Measurements from ENCODE around the gene CHSY3. TPM values are rescaled to one million over a fixed set of nuclear protein-coding genes. Genes with fewer than 3 reads are reported as not detected.

The CHSY3 gene
- total RNA-seq, 3 donors from 2014 or later: 0.52 to 0.96 (median 0.73) TPM

DNA sequence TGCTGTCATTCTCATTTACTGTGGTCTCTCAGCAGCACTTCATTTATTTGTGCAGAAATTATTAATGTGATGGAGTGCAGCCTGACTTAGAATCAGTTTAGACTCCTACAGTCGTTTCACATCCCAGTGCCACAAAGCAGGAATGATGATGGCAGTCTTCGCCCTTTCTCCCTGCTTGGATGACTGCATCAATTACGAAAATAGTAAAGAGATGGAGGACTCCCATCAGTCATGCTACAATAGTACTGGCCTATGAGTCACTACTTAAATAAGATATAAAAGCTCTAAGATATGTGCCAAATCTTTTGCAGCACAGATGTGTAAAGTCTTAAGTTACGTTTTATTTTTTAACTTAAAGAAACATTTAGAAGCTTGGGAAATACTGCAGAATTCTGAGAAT lies 263.9 kb downstream of the CHSY3 start:
- intact Hi-C loops (cut with DNase I, micrococcal nuclease): no loop called here
- DNase-seq: no peak
- TF ChIP-seq, protein P1, sequence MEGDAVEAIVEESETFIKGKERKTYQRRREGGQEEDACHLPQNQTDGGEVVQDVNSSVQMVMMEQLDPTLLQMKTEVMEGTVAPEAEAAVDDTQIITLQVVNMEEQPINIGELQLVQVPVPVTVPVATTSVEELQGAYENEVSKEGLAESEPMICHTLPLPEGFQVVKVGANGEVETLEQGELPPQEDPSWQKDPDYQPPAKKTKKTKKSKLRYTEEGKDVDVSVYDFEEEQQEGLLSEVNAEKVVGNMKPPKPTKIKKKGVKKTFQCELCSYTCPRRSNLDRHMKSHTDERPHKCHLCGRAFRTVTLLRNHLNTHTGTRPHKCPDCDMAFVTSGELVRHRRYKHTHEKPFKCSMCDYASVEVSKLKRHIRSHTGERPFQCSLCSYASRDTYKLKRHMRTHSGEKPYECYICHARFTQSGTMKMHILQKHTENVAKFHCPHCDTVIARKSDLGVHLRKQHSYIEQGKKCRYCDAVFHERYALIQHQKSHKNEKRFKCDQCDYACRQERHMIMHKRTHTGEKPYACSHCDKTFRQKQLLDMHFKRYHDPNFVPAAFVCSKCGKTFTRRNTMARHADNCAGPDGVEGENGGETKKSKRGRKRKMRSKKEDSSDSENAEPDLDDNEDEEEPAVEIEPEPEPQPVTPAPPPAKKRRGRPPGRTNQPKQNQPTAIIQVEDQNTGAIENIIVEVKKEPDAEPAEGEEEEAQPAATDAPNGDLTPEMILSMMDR (IDR thresholded peaks at IDR 0.05): no peak
- H3K4me1 ChIP-seq (ENCODE audit: low read depth): no peaks in the 10 kb centered on the region
- no peak for ATAC-seq
- no peaks in the 10 kb centered on the region for H3K9me3 ChIP-seq
- no peak overlapping the region for H3K4me3 ChIP-seq
- no peaks in the 10 kb centered on the region for H3K36me3 ChIP-seq (ENCODE audit: low read depth)

DNA sequence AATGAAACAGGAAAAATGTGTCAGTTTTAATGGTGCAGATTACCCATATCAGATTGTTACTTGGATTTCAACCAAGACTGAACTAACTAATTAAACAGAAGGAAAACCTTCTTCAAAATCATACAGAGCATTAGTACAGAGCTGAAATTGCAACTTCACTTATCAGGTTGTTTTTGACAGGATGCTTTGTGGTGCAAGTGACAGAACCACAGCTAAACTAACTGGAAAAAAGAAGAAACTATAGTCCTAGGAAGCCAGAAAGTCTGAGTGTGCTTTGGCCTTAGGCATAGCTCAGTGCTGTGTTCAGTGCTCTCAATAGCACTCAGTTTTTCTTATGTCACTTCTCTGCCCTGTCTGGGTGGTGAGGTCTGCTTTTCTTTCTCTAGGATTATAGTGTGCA lies 267.4 kb downstream of the CHSY3 start:
- TF ChIP-seq, protein P1 (IDR thresholded peaks at IDR 0.05): no peak
- DNase-seq (no peak), ATAC-seq (no peak)
- H3K4me1 ChIP-seq (ENCODE audit: low read depth): no peaks in the 10 kb centered on the region
- H3K9me3 ChIP-seq: peaks cover 4% of the 10 kb centered on the region
- intact Hi-C loops (cut with DNase I, micrococcal nuclease): no loop called here
- H3K36me3 ChIP-seq (ENCODE audit: low read depth): no peaks in the 10 kb centered on the region
- no peak overlapping the region for H3K4me3 ChIP-seq

DNA sequence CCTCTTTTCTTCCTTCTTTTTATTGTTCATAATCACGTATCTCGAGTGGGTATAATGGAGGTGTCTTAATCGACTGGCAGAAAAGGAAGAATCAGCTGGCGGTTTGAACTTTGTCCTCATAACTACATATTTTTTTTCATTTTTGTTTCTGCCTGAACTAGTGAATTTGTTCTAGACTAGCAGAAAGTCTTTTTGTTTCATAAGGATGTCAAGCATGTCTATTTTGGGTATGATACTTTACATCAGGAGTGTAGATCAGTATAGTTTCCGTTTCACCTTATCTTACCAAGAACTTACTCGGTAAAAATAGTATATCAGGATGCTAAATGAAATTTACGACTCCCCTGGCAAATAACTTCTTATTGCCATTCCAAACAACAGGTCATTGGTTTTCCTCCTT lies 278.9 kb downstream of the CHSY3 start:
- H3K9me3 ChIP-seq: no peaks in the 10 kb centered on the region
- intact Hi-C loops (cut with DNase I, micrococcal nuclease): no loop called here
- ATAC-seq (no peak), DNase-seq (no peak)
- no peak overlapping the region for H3K4me3 ChIP-seq
- H3K4me1 ChIP-seq (ENCODE audit: low read depth): no peaks in the 10 kb centered on the region
- TF ChIP-seq, protein P1 (IDR thresholded peaks at IDR 0.05): no peak
- no peaks in the 10 kb centered on the region for H3K36me3 ChIP-seq (ENCODE audit: low read depth)

DNA sequence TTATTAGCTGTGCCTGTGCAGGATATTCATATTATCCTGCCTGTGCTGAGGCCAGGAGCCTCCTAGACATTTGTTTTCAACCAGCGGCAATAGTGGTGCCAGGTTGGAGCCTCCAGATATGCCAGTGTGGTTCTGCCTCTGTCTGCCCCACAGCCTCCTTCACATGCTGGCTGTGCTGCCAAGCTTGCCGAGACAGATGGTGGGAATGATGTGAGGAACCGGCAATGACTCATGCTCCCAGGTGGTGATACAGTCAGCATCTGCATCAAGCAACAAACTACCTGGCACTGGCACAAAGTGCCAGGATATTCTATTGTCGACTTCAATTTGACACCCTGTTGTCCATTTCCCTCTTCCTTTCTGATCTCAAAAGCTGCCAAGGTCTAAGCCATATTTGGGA lies 285.7 kb downstream of the CHSY3 start:
- DNase-seq: no peak
- H3K36me3 ChIP-seq (ENCODE audit: low read depth): no peaks in the 10 kb centered on the region
- TF ChIP-seq, protein P1 (IDR thresholded peaks at IDR 0.05): no peak
- no peak overlapping the region for H3K4me3 ChIP-seq
- no peak for ATAC-seq
- intact Hi-C loops (cut with DNase I, micrococcal nuclease): no loop called here
- no peaks in the 10 kb centered on the region for H3K9me3 ChIP-seq
- H3K4me1 ChIP-seq (ENCODE audit: low read depth): no peaks in the 10 kb centered on the region

DNA sequence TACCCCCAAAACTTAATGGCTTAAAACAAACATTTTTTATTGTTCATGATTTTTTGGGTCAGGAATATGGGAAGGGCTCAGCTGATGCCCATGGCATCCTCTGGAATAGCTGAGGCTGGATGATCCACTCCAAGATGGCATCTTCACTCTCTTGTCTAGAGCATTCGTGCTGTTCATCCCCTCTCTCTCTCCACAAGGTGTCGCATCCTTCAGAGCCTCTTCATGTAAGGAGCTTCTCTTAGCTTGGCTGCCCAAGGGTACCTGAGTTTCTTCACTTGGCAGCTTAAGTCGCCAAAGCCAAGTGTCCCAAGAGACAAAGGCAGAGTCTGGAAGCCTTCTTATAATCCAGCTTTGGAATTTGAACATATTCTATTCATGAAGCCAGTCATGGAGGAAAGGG lies 294.7 kb downstream of the CHSY3 start:
- ATAC-seq: no peak
- H3K4me3 ChIP-seq: no peak overlapping the region
- H3K36me3 ChIP-seq (ENCODE audit: low read depth): no peaks in the 10 kb centered on the region
- peak in 1 of 3 donors; percentile 3 for DNase-seq
- TF ChIP-seq, protein P1 (IDR thresholded peaks at IDR 0.05): no peak
- no peaks in the 10 kb centered on the region for H3K9me3 ChIP-seq
- intact Hi-C loops (cut with DNase I, micrococcal nuclease): no loop called here
- H3K4me1 ChIP-seq (ENCODE audit: low read depth): no peaks in the 10 kb centered on the region

DNA sequence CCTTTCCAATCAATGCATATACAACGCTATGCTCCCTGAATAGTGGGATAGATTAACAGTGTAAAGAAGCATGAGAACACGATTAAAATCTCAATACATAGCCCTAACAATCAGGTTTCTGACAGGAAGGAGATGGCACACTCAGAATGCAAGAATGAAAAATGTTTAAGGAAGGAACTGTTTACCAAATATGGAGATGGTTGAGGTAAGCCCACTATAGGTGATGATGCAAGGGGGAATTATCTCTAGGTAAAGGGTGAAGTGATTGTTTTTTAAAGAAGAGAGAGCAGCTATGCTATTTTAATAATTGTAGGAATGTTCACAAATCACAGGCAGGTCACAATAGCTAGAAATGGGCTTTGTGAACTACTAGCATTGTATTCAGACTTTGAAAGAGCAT lies 302.4 kb downstream of the CHSY3 start:
- H3K9me3 ChIP-seq: no peaks in the 10 kb centered on the region
- no peak for ATAC-seq

More for the DNA sequence above, 302.4 kb downstream of the CHSY3 start:
- H3K36me3 ChIP-seq (ENCODE audit: low read depth): no peaks in the 10 kb centered on the region
- H3K4me3 ChIP-seq: no peak overlapping the region
- DNase-seq: no peak
- H3K4me1 ChIP-seq (ENCODE audit: low read depth): no peaks in the 10 kb centered on the region
- TF ChIP-seq, protein P1 (IDR thresholded peaks at IDR 0.05): no peak
- intact Hi-C loops (cut with DNase I, micrococcal nuclease): no loop called here
